HG02884 (cell line): ENCODE data around the gene NOL8.

ENCODE experiments used
- ATAC-seq: cut with Tn5 transposase; IDR thresholded peaks from one replicate; pipeline ENCODE4 v1.9.1; 2021; ENCODE audit warnings: mild to moderate bottlenecking, moderate library complexity; ENCODE audit not compliant: unreplicated experiment

The NOL8 gene

DNA sequence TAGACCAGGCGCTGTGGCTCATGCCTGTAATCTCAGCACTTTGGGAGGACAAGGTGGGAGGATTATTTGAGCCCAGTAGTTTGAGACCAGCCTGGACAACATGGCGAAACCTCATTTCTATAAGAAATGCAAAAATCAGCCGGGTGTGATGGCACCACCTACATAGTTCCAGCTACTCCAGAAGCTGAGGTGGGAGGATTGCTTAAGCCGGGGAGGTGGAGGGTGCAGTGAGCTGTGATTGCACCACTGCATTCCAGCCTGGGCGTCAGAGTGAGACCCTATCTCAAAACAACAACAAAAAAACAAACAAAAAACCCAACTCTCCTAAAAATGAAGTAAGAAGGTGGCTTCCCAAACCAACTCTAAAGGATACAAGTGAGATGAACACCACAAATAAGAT, 54.6 kb downstream of the NOL8 start:
- ATAC-seq: no peak

DNA sequence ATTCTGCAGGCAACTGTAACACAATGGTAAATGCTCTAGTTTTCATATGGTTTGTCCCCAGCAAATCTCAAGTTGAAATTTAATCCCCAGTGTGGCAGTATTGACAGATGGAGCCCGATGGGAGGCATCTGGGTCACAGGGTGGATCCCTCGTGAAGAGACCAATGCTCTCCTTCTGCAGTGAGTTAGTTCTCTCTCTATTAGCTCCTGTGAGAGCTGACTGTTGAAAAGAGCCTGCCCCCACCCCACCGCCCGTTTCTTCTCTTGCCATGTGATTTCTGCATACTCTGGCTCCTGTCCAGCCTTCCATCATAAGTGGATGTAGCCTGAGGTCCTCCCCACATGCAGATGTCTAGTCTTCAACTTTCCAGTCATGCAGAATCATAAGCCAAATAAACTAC, 58.7 kb downstream of the NOL8 start:
- no peak for ATAC-seq

DNA sequence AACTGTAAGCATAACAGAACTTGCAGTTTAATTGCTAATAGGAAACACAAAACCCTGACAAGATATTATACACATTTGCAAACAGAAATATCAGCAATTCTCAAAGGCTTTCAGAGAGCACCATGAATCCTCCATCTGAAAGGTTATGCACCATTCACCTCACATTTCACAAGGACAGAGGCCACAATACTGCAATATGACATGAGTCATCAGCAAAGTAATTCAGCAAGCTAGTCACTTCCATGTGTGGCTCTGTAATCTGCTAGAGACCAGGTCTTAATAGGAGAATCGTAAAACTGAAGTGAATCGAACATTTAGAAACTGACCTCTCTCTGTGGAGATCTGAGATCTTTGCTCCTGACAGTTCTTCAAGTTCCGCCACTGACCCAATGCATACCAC, 60.0 kb downstream of the NOL8 start:
- no peak for ATAC-seq

DNA sequence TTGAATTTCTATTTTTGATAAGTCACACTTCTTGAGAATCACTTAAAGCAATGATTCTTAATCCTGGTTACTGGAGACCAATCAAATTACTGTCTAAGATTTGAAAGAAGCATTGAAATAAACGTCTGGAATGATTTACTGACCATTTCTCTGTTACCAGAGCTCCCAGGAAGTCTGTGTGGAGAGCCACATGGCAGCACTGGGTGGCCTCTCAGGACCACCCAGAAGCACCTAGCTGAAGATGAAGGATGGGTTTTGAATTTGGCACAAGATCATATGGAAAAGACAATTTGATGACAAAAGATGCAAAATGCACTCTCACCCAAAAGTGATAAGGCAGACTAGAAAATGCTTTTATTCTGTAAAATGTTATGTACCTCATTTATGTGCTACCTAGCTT, 62.0 kb downstream of the NOL8 start:
- ATAC-seq: no peak

DNA sequence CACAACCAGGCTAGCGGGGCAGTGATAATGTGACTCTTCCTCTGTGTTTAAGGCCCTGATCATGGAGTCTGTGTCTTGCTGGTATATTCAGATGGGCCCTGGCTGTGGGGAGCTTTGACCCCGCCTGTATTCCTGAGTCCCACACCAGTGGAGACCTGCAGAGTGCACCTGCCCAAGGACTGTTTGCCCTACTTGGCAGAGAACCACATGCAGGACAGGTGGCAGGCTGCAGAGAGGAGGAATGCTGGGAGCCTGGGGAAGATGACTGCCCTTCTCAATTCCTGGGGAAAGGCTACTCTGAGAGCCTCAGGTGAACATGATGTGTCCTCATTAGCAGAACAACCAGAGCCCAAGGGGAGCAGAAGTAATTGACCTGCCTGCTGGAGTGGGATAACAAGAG, 67.8 kb downstream of the NOL8 start:
- no peak for ATAC-seq

DNA sequence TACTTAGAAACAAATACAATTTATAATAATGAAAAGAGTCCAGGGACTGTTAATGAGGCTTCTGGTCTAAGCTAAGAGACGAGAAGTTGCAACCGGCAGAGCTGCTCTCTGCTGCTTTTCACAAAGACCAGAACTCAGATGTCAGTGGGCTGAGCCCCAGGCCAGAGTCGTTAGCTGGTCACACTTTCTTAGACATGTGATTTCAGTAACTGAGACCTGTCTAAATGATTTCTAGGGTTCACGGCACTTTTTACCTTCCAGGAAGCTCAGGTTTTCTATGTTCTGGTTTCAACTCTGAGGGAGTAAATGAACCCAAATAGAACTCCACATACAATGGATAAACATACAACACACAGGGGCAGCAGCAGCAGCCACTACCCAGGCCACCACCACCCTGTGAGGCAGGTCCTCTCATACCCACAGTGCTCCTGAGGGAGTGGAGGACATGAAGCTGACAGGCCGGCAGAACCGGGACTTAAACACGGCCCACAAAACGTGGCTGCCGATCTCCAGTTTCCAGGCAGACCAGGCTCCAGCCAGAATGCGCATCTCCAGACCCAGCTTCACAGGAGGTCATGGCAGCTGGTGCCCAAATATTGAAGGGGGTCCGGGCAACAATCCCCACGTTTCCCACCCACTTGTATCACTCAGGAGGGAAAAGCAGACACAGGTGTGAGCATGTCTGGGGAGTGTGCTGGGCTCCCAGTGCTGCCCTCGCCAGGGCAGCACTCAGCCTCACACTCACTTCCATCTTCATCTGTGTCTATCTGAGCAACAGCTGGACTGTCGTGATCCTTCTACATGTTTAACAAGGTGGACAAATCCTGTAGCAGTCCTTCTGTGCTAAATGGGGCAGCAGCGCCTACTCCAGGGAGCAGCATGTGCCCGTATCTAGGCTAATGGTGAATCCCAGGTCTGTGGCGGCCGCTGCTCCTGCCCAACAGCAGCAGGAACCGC, 70.5 kb downstream of the NOL8 start:
- ATAC-seq: no peak

DNA sequence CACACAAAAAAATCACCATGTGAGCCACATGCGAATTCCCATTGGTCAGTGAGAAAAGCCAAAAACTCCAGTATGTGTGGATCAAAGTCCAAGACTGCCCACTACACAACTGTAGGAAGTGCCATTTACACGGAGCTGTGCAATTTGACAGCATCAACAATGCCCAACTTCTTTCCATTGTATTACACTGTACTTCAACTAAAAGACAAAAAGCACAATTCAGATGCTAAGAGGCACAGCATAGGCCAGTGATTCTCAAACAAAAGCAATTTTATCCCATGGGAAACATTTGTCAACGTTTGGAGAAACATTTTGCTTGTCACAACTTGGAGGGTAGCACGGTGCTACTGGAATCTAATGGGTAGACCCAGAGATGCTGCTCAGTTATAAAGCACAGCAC, 71.5 kb downstream of the NOL8 start:
- no peak for ATAC-seq

DNA sequence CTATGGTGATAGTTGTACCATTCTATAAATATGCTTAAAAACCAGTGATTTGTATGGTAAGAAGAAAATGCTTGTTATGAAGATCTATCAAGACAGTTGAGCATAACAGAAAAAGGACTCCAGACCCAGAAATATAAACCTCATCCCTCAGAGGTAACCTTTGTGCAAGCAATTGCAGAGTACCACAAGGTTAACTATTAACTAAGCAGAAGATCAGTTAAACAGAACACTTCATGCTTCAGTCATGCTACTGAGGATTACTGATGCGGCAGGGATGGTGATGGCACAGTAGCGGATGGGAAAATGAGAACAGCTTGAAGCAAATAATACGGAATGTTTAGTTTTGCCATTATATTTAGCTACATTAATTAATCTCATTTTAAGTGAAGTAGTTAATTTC, 77.2 kb downstream of the NOL8 start:
- no peak for ATAC-seq
